ENCODE results near the gene ABCA4.
"Not testable (repeated sequence)": the region's sequence is repeated elsewhere in the genome, so short reads cannot be mapped to it uniquely, and the experiment has no call there.

ABCA4 gene

GRCh38 chr1:94120991-94121390 lies at the start of gene ABCA4:
Gene ABCA4, minus strand, starts transcription at chr1:94121148. Its CDS starts 103 bp downstream, at chr1:94121045.
- DNase-seq (ENCODE audit: low read depth in 2 of 2), result no peak

GRCh38 chr1:94169126-94169525 lies 48.2 kb upstream of the ABCA4 start:
- no peak for DNase-seq (ENCODE audit: low read depth in 2 of 2)

GRCh38 chr1:94165843-94166242 lies 44.9 kb upstream of the ABCA4 start:
- no peak for DNase-seq (ENCODE audit: low read depth in 2 of 2)

GRCh38 chr1:94164885-94165284 lies 43.9 kb upstream of the ABCA4 start:
- not testable (repeated sequence) for DNase-seq (ENCODE audit: low read depth in 2 of 2)

- not testable (repeated sequence) for DNase-seq (ENCODE audit: low read depth in 2 of 2)
Measured at GRCh38 chr1:94164121-94164520, 43.2 kb upstream of the ABCA4 start.

GRCh38 chr1:94163249-94163648 lies 42.3 kb upstream of the ABCA4 start:
- DNase-seq (ENCODE audit: low read depth in 2 of 2), result not testable (repeated sequence)

GRCh38 chr1:94160811-94161210 lies 39.9 kb upstream of the ABCA4 start:
- no peak for DNase-seq (ENCODE audit: low read depth in 2 of 2)

GRCh38 chr1:94156096-94156625 lies 35.2 kb upstream of the ABCA4 start:
- DNase-seq (ENCODE audit: low read depth in 2 of 2), result no peak

- no peak for DNase-seq (ENCODE audit: low read depth in 2 of 2)
Measured at GRCh38 chr1:94154989-94155388, 34.0 kb upstream of the ABCA4 start.

GRCh38 chr1:94153133-94153532 lies 32.2 kb upstream of the ABCA4 start:
- no peak for DNase-seq (ENCODE audit: low read depth in 2 of 2)

- not testable (repeated sequence) for DNase-seq (ENCODE audit: low read depth in 2 of 2)
Measured at GRCh38 chr1:94149166-94149565, 28.2 kb upstream of the ABCA4 start.

- no peak for DNase-seq (ENCODE audit: low read depth in 2 of 2)
Measured at GRCh38 chr1:94146273-94146672, 25.3 kb upstream of the ABCA4 start.

- no peak for DNase-seq (ENCODE audit: low read depth in 2 of 2)
Measured at GRCh38 chr1:94144836-94145235, 23.9 kb upstream of the ABCA4 start.

- DNase-seq (ENCODE audit: low read depth in 2 of 2), result no peak
Measured at GRCh38 chr1:94143809-94144176, 22.8 kb upstream of the ABCA4 start.

GRCh38 chr1:94143173-94143808 lies 22.3 kb upstream of the ABCA4 start:
- DNase-seq (ENCODE audit: low read depth in 2 of 2), result no peak

- DNase-seq (ENCODE audit: low read depth in 2 of 2), result no peak
Measured at GRCh38 chr1:94142583-94142982, 21.6 kb upstream of the ABCA4 start.

- DNase-seq (ENCODE audit: low read depth in 2 of 2), result no peak
Measured at GRCh38 chr1:94142022-94142421, 21.1 kb upstream of the ABCA4 start.

- no peak for DNase-seq (ENCODE audit: low read depth in 2 of 2)
Measured at GRCh38 chr1:94132111-94132510, 11.2 kb upstream of the ABCA4 start.

- DNase-seq (ENCODE audit: low read depth in 2 of 2), result no peak
Measured at GRCh38 chr1:94130851-94131595, 10.1 kb upstream of the ABCA4 start.

GRCh38 chr1:94126651-94127050 lies 5.7 kb upstream of the ABCA4 start:
- DNase-seq (ENCODE audit: low read depth in 2 of 2), result no peak

GRCh38 chr1:94125551-94126514 lies 4.9 kb upstream of the ABCA4 start:
- DNase-seq (ENCODE audit: low read depth in 2 of 2), result no peak

- DNase-seq (ENCODE audit: low read depth in 2 of 2), result no peak
Measured at GRCh38 chr1:94124538-94124937, 3.6 kb upstream of the ABCA4 start.
